Esophagus squamous epithelium (tissue), 5 donors: ENCODE measurements around the gene GNL2. TPM values are rescaled to one million over a fixed set of nuclear protein-coding genes. Genes with fewer than 3 reads are reported as not detected.

Experiments used
- DNase-seq: peaks from one replicate; lab custom pipeline; 2025; lab: John Stamatoyannopoulos, UW
- H3K27ac ChIP-seq, 4 donors: fragments of 200-600 bp; sonication (generic); one replicate each; pipeline ENCODE4 v1.5.1; 2016 to 2019; ENCODE audit warnings: mild to moderate bottlenecking in 1 of 4
- H3K27me3 ChIP-seq, 4 donors: fragments of 200-600 bp; sonication (generic); 1 replicate in 3 of 4; 2 replicates in 1 of 4; pipeline versions ENCODE4 v1.5.1 to v1.6.0; 2017 to 2021; ENCODE audit warnings: antibody characterized with exemption in 1 of 4
- H3K36me3 ChIP-seq, 3 donors: fragments of 200-600 bp; sonication (generic); one replicate each; pipeline ENCODE4 v1.5.1; 2016 to 2019
- H3K4me1 ChIP-seq, 3 donors: fragments of 200-600 bp; sonication (generic); one replicate each; pipeline ENCODE4 v1.5.1; 2017 to 2019
- H3K4me3 ChIP-seq, 4 donors: fragments of 200-600 bp; sonication (generic); 1 replicate in 3 of 4; 2 replicates in 1 of 4; pipeline ENCODE4 v1.5.1; 2016 to 2019; ENCODE audit warnings: mild to moderate bottlenecking in 2 of 4, moderate library complexity in 1 of 4
- H3K9me3 ChIP-seq, 3 donors: fragments of 200-600 bp; sonication (generic); one replicate each; pipeline ENCODE4 v1.5.1; 2016 to 2019
- CTCF ChIP-seq, 6 experiments: fragments of 450-650 bp in 4 of 6; fragments of 200-600 bp in 2 of 6; sonication (generic) in 2 of 6; IDR thresholded peaks; one replicate each; pipeline ENCODE4 v1.5.1; 2016 to 2019; ENCODE audit warnings: antibody characterized with exemption in 6 of 6, mild to moderate bottlenecking in 4 of 6, moderate library complexity in 4 of 6
- POLR2A ChIP-seq, 4 donors: fragments of 450-650 bp; IDR thresholded peaks; one replicate each; pipeline ENCODE4 v1.6.1; 2017; ENCODE audit warnings: antibody characterized with exemption in 4 of 4, mild to moderate bottlenecking in 4 of 4, moderate library complexity in 3 of 4
- WGBS, 2 donors: methylation state at CpG; one replicate each; pipeline ENCODE4 v1.1.5; 2018; 5-methylcytosine and 5-hydroxymethylcytosine counted together
- intact Hi-C: fragments of 100-400 bp; cut with DNase I; formaldehyde crosslinking; loops from one replicate; pipeline ENCODE4 v1.15.0; 2022
- total RNA-seq, 4 donors: library from RNA; depleted of rRNA; stranded (reverse); fragments of >200 nt; gene quantifications; one replicate each; pipeline ENCODE4 v1.1.0, GENCODE V29; 2016
- donor health status: DM: yes; HTN: yes; CAD: no.

The GNL2 gene
- total RNA-seq, 4 donors from 2014 or later, result 27.5 to 53.2 (median 37.1) TPM

GRCh38 chr1:37574834-37575480, 20.8 kb downstream of the GNL2 start:
- TF ChIP-seq CTCF (IDR thresholded peaks at IDR 0.05) (no peak), POLR2A (IDR thresholded peaks at IDR 0.05) (no peak)
- no peak for DNase-seq
- H3K4me3 ChIP-seq, result no peak overlapping the region
- peaks cover 9 to 100% (median 50%) of the 10 kb centered on the region in 3 donors for H3K36me3 ChIP-seq
- H3K27me3 ChIP-seq, result no peaks in the 10 kb centered on the region
- no peak overlapping the region for H3K27ac ChIP-seq
- WGBS, 2 donors, result 52 to 67% methylated on average over 7 of the region's 7 CpGs
- H3K4me1 ChIP-seq, result no peaks in the 10 kb centered on the region
- intact Hi-C loops, result no loop called here
- H3K9me3 ChIP-seq, result no peaks in the 10 kb centered on the region

GRCh38 chr1:37570528-37571334, 25.0 kb downstream of the GNL2 start:
- no peaks in the 10 kb centered on the region for H3K4me1 ChIP-seq
- 87 to 89% methylated on average over 3 of the region's 3 CpGs for WGBS, 2 donors
- H3K27me3 ChIP-seq, result no peaks in the 10 kb centered on the region
- H3K9me3 ChIP-seq, result no peaks in the 10 kb centered on the region
- H3K4me3 ChIP-seq, result no peak overlapping the region
- H3K27ac ChIP-seq, result no peak overlapping the region
- intact Hi-C loops, result no loop called here
- H3K36me3 ChIP-seq, result peaks cover 9 to 100% (median 65%) of the 10 kb centered on the region in 3 donors
- TF ChIP-seq POLR2A (IDR thresholded peaks at IDR 0.05) (no peak), CTCF (IDR thresholded peaks at IDR 0.05) (no peak)
- DNase-seq, result no peak

GRCh38 chr1:37567023-37567422, 28.7 kb downstream of the GNL2 start:
- no peak for TF ChIP-seq POLR2A (IDR thresholded peaks at IDR 0.05)
- TF ChIP-seq CTCF (IDR thresholded peaks at IDR 0.05), result no peak
- WGBS, 2 donors, result 77 to 83% methylated on average over 3 of the region's 3 CpGs
- Histone ChIP-seq H3K27me3 (no peaks in the 10 kb centered on the region), H3K27ac (no peak overlapping the region), H3K36me3 (peaks cover 0 to 87% (median 41%) of the 10 kb centered on the region in 3 donors), H3K4me3 (no peak overlapping the region), H3K9me3 (no peaks in the 10 kb centered on the region), H3K4me1 (no peaks in the 10 kb centered on the region)
- intact Hi-C loops, result no loop called here
- DNase-seq, result no peak

GRCh38 chr1:37564892-37565291, 30.8 kb downstream of the GNL2 start:
- Histone ChIP-seq H3K36me3 (peaks cover 0 to 74% (median 38%) of the 10 kb centered on the region in 3 donors), H3K27ac (no peak overlapping the region)
- intact Hi-C loops, result no loop called here

More at GRCh38 chr1:37564892-37565291, 30.8 kb downstream of the GNL2 start:
- TF ChIP-seq CTCF (IDR thresholded peaks at IDR 0.05), result no peak
- no peak for TF ChIP-seq POLR2A (IDR thresholded peaks at IDR 0.05)
- Histone ChIP-seq H3K4me1 (no peaks in the 10 kb centered on the region), H3K4me3 (no peak overlapping the region), H3K27me3 (no peaks in the 10 kb centered on the region), H3K9me3 (no peaks in the 10 kb centered on the region)
- DNase-seq, result no peak
